IPS-15b (cell line): ENCODE results near the gene CTPS2.

Experiments
- H3K27me3 ChIP-seq: one replicate; pipeline ENCODE4 v1.6.1; 2013; ENCODE audit warnings: low read length; ENCODE audit not compliant: control insufficient read depth, insufficient read depth
- H3K36me3 ChIP-seq: one replicate; pipeline ENCODE4 v1.6.1; 2013; ENCODE audit warnings: low read length; ENCODE audit not compliant: control insufficient read depth, insufficient read depth
- H3K4me1 ChIP-seq: one replicate; pipeline ENCODE4 v1.6.1; 2013; ENCODE audit warnings: mild to moderate bottlenecking, low read length; ENCODE audit not compliant: control insufficient read depth, insufficient read depth
- H3K4me3 ChIP-seq: one replicate; pipeline ENCODE4 v1.5.1; 2013; ENCODE audit warnings: low read depth, low read length
- H3K9ac ChIP-seq: one replicate; pipeline ENCODE4 v1.6.1; 2013; ENCODE audit warnings: low read depth, mild to moderate bottlenecking, low read length
- H3K9me3 ChIP-seq: one replicate; pipeline ENCODE4 v1.6.1; 2013; ENCODE audit warnings: mild to moderate bottlenecking, low read length; ENCODE audit not compliant: control insufficient read depth, insufficient read depth

The CTPS2 gene

DNA sequence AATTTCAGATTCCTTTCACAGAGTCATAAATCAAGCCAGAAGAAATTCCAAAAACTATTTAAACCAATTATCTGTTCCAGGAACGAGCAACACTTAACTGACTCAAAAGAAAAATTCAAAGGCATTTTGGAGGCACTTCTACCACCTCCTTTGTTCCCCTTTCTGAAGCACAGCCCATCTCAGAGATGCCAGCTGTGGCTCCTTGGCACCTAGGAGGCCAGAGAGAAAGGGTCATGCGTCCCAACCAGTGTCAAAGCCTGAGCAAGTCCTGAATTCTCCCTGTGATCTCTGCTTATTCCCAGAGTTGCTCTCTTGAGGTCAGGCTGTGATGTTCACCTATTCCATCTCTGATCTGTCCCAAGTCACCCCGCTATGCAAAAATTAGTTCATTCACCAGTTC lies 167.5 kb downstream of the CTPS2 start:
- Histone ChIP-seq H3K36me3 (no peaks in the 10 kb centered on the region), H3K9me3 (no peaks in the 10 kb centered on the region), H3K9ac (no peak overlapping the region), H3K27me3 (no peaks in the 10 kb centered on the region), H3K4me3 (no peak overlapping the region), H3K4me1 (no peaks in the 10 kb centered on the region)
